HEK293T (cell line): ENCODE measurements around the gene CLCN4.

Source experiments
- ARNT ChIP-seq: fragments of 450-650 bp; IDR thresholded peaks from 2 replicates; pipeline ENCODE4 v1.6.1; 2017; ENCODE audit warnings: mild to moderate bottlenecking
- ELF4 ChIP-seq: fragments of 450-650 bp; IDR thresholded peaks from 2 replicates; pipeline ENCODE4 v1.6.1; 2017; ENCODE audit warnings: antibody characterized with exemption
- HDGF ChIP-seq: fragments of 450-650 bp; IDR thresholded peaks from 2 replicates; pipeline ENCODE4 v1.6.1; 2017; ENCODE audit warnings: antibody characterized with exemption, borderline replicate concordance
- SP1 ChIP-seq: fragments of 450-650 bp; IDR thresholded peaks from 2 replicates; pipeline ENCODE4 v1.6.1; 2017
- SUZ12 ChIP-seq: fragments of 450-650 bp; IDR thresholded peaks from 2 replicates; pipeline ENCODE4 v1.6.1; 2016; ENCODE audit warnings: mild to moderate bottlenecking
- ZNF384 ChIP-seq: fragments of 450-650 bp; IDR thresholded peaks from 2 replicates; pipeline ENCODE4 v1.6.1; 2016

GRCh38 chrX:10138726-10139125, 18.0 kb upstream of the CLCN4 start:
- TF ChIP-seq HDGF (no peak), ZNF384 (no peak), SUZ12 (no peak), ELF4 (no peak), ARNT (no peak), SP1 (no peak)
